CD14-positive monocyte (primary cell): ENCODE data around the gene KIR3DL1. TPM values are rescaled to one million over a fixed set of nuclear protein-coding genes. Genes with fewer than 3 reads are reported as not detected.
"Not testable (repeated sequence)": the region's sequence is repeated elsewhere in the genome, so short reads cannot be mapped to it uniquely, and the experiment has no call there.

ENCODE experiments used
- DNase-seq, 3 donors: peaks; one replicate each; pipeline ENCODE4 v3.0.0-alpha.2; 2011 to 2022
- H2AFZ ChIP-seq: 2 replicates; pipeline ENCODE4 v1.6.0; 2012; ENCODE audit warnings: mild to moderate bottlenecking, low read depth, low read length, inconsistent platforms; ENCODE audit not compliant: insufficient read depth, poor library complexity, severe bottlenecking
- H3K27ac ChIP-seq, 2 donors: 1 replicate in 1 of 2; 2 replicates in 1 of 2; pipeline ENCODE4 v1.5.1; 2012 to 2013; ENCODE audit warnings: low read length in 2 of 2, control low read depth in 1 of 2, inconsistent platforms in 1 of 2, low read depth in 1 of 2, mild to moderate bottlenecking in 1 of 2
- H3K27me3 ChIP-seq, 2 donors: one replicate each; pipeline versions ENCODE4 v1.6.0 to v1.6.1; 2011 to 2013; ENCODE audit warnings: low read length in 2 of 2; ENCODE audit not compliant: control insufficient read depth in 2 of 2, insufficient read depth in 2 of 2
- H3K36me3 ChIP-seq, 2 donors: replicated peaks in 1 of 2; 1 replicate in 1 of 2; 2 replicates in 1 of 2; pipeline versions ENCODE4 v1.5.1 to v1.6.1; 2012 to 2013; ENCODE audit warnings: low read length in 2 of 2, control low read depth in 1 of 2, inconsistent platforms in 1 of 2, mild to moderate bottlenecking in 1 of 2; ENCODE audit not compliant: insufficient read depth in 2 of 2, control insufficient read depth in 1 of 2
- H3K4me1 ChIP-seq, 2 donors: 1 replicate in 1 of 2; 2 replicates in 1 of 2; pipeline versions ENCODE4 v1.5.1 to v1.6.1; 2012 to 2013; ENCODE audit warnings: low read length in 2 of 2, control low read depth in 1 of 2, inconsistent platforms in 1 of 2, mild to moderate bottlenecking in 1 of 2, moderate library complexity in 1 of 2; ENCODE audit not compliant: insufficient read depth in 2 of 2, control insufficient read depth in 1 of 2
- H3K4me2 ChIP-seq: replicated peaks from 2 replicates; pipeline ENCODE3; 2012; ENCODE audit warnings: low read length, moderate library complexity, mild to moderate bottlenecking; ENCODE audit not compliant: poor library complexity, severe bottlenecking; ENCODE audit errors: extremely low read depth
- H3K4me3 ChIP-seq, 3 experiments: fragments of 200-600 bp in 1 of 3; sonication (generic) in 1 of 3; replicated peaks in 1 of 3; 1 replicate in 2 of 3; 2 replicates in 1 of 3; pipeline ENCODE4 v1.5.1; 2011 to 2013; ENCODE audit warnings: low read length in 3 of 3, mild to moderate bottlenecking in 3 of 3, control low read depth in 2 of 3, low read depth in 2 of 3, inconsistent platforms in 1 of 3, moderate library complexity in 1 of 3
- H3K79me2 ChIP-seq: 2 replicates; pipeline ENCODE4 v1.6.0; 2012; ENCODE audit warnings: mild to moderate bottlenecking, control low read depth, inconsistent platforms, low read length, moderate library complexity; ENCODE audit not compliant: insufficient read depth
- H3K9ac ChIP-seq: 2 replicates; pipeline ENCODE4 v1.6.0; 2017; ENCODE audit warnings: low read length, mild to moderate bottlenecking; ENCODE audit not compliant: insufficient read depth, poor library complexity, severe bottlenecking
- H3K9me3 ChIP-seq, 2 donors: replicated peaks in 1 of 2; 1 replicate in 1 of 2; 2 replicates in 1 of 2; pipeline versions ENCODE4 v1.5.1 to v1.6.1; 2012 to 2013; ENCODE audit warnings: low read length in 2 of 2, control low read depth in 1 of 2; ENCODE audit not compliant: control insufficient read depth in 1 of 2, insufficient read depth in 1 of 2
- H4K20me1 ChIP-seq: 2 replicates; pipeline ENCODE4 v1.6.0; 2012; ENCODE audit warnings: mild to moderate bottlenecking, low read length, control low read depth, moderate library complexity; ENCODE audit not compliant: insufficient read depth
- H3K27ac Mint-ChIP-seq, 7 donors: one replicate each; pipeline ENCODE4 v1.8.0; 2020; ENCODE audit warnings: mild to moderate bottlenecking in 7 of 7, mixed read lengths in 7 of 7, moderate library complexity in 6 of 7, inconsistent platforms in 2 of 7
- H3K27me3 Mint-ChIP-seq, 3 donors: one replicate each; pipeline ENCODE4 v1.8.0; 2021 to 2022; ENCODE audit warnings: low read depth in 3 of 3, mild to moderate bottlenecking in 3 of 3, mixed read lengths in 3 of 3, moderate library complexity in 3 of 3, inconsistent platforms in 1 of 3
- H3K36me3 Mint-ChIP-seq, 2 donors: one replicate each; pipeline ENCODE4 v1.8.0; 2020; ENCODE audit warnings: mixed read lengths in 2 of 2, inconsistent platforms in 1 of 2, mild to moderate bottlenecking in 1 of 2
- H3K4me1 Mint-ChIP-seq: one replicate; pipeline ENCODE4 v1.8.0; 2020; ENCODE audit warnings: mild to moderate bottlenecking, mixed read lengths
- H3K4me3 Mint-ChIP-seq, 2 donors: one replicate each; pipeline ENCODE4 v1.8.0; 2020; ENCODE audit warnings: mild to moderate bottlenecking in 2 of 2, mixed read lengths in 2 of 2, moderate library complexity in 1 of 2
- H3K9me3 Mint-ChIP-seq, 7 donors: one replicate each; pipeline ENCODE4 v1.8.0; 2020 to 2022; ENCODE audit warnings: mixed read lengths in 7 of 7, mild to moderate bottlenecking in 6 of 7, moderate library complexity in 6 of 7, inconsistent platforms in 2 of 7
- WGBS: methylation state at CpG from one replicate; pipeline ENCODE4 v1.1.5; 2013; ENCODE audit warnings: missing lambda C conversion rate; ENCODE audit not compliant: insufficient coverage; 5-methylcytosine and 5-hydroxymethylcytosine counted together
- intact Hi-C, 2 donors: fragments of 100-400 bp; cut with micrococcal nuclease; formaldehyde crosslinking; loops; one replicate each; pipeline versions ENCODE4 v1.15.0 to v1.15.1; 2023
- polyA minus RNA-seq: library from RNA; depleted of rRNA, polyadenylated mRNA; stranded (reverse); fragments of >200 nt; gene quantifications from 2 replicates; pipeline ENCODE4 v1.2.3, GENCODE V29; 2012
- polyA plus RNA-seq, 3 donors: library from polyadenylated mRNA; depleted of rRNA in 1 of 3; unstranded in 2 of 3; stranded (reverse) in 1 of 3; fragments of 300-500 nt in 2 of 3; fragments of >200 nt in 1 of 3; fragmentation: Illumina TruSeq in 2 of 3; gene quantifications; 1 replicate in 2 of 3; 2 replicates in 1 of 3; pipeline ENCODE4 v1.2.3, GENCODE V29; 2012 to 2021
- total RNA-seq, 12 experiments: library from RNA in 1 of 12; stranded (reverse) in 1 of 12; fragments of 120-200 nt in 1 of 12; gene quantifications; one replicate each; pipeline ENCODE4 v1.2.4 and lab custom pipeline; 2013 to 2026; ENCODE audit warnings: mixed read lengths in 6 of 12, inconsistent platforms in 1 of 12

Gene KIR3DL1
- total RNA-seq (2013) = not detected
- polyA plus RNA-seq (under 1 TPM in 1 of 3 donors, not detected in 2; 0.15 TPM), polyA minus RNA-seq (not detected in 2 replicates), total RNA-seq (lab: John Stamatoyannopoulos, UW) (0 to 1.4 (median 0.18) reads per million in 11 experiments)

GRCh38 chr19:54816251-54816650, at the start of gene KIR3DL1:
Gene KIR3DL1, plus strand, starts transcription at chr19:54816468.
- H3K4me2 ChIP-seq, H3K9ac ChIP-seq, H3K9me3 ChIP-seq, H3K36me3 ChIP-seq, H3K27me3 ChIP-seq, H3K27ac ChIP-seq, H2AFZ ChIP-seq, H4K20me1 ChIP-seq, DNase-seq, H3K4me1 ChIP-seq, H3K36me3 Mint-ChIP-seq, H3K4me3 ChIP-seq, H3K79me2 ChIP-seq, intact Hi-C loops: not testable (repeated sequence)
- Mint-ChIP-seq H3K27ac (peak within 1 kb of the TSS in 3 of 7 donors; percentile 2 to 72 (median 61)), H3K27me3 (peaks cover 11 to 17% (median 12%) of the 10 kb centered on the region in 3 donors), H3K4me1 (peaks cover 11% of the 10 kb centered on the region), H3K9me3 (peaks cover 7 to 19% (median 12%) of the 10 kb centered on the region in 7 donors), H3K4me3 (peak within 1 kb of the TSS in 1 of 2 donors; percentile 13)
- 83% methylated on average over 11 of the region's 17 CpGs for WGBS

- not testable (repeated sequence) for H3K9me3 ChIP-seq, H3K4me2 ChIP-seq, H3K4me3 ChIP-seq, H3K36me3 Mint-ChIP-seq, H3K79me2 ChIP-seq, H3K4me1 ChIP-seq, H3K36me3 ChIP-seq, H3K4me3 Mint-ChIP-seq, H3K9ac ChIP-seq, H3K27me3 ChIP-seq, H4K20me1 ChIP-seq, H2AFZ ChIP-seq, H3K27ac ChIP-seq, DNase-seq, H3K4me1 Mint-ChIP-seq
- 98% methylated on average over 14 of the region's 15 CpGs for WGBS
- Mint-ChIP-seq H3K27ac (peak within 1 kb of the TSS in 3 of 7 donors; percentile 20 to 52 (median 45)), H3K27me3 (peaks cover 5 to 14% (median 7%) of the 10 kb centered on the region in 3 donors), H3K9me3 (peaks cover 6 to 17% (median 8%) of the 10 kb centered on the region in 7 donors)
- intact Hi-C loops = loop anchor here in 1 of 2 donors (10.0 kb wide), 1 partner anchor 245 kb away; no protein-coding TSS in a partner anchor
Observed at GRCh38 chr19:54769646-54770045, 46.6 kb upstream of the KIR3DL1 start, which contains the start of gene KIR2DL1. Gene KIR2DL1, plus strand, starts transcription at chr19:54769793. Its CDS starts 58 bp downstream, at chr19:54769851.

GRCh38 chr19:54770511-54770910, 45.8 kb upstream of the KIR3DL1 start:
- not testable (repeated sequence) for H2AFZ ChIP-seq, H3K27me3 ChIP-seq, H3K4me3 ChIP-seq, H3K36me3 Mint-ChIP-seq, H3K79me2 ChIP-seq, DNase-seq, H3K27ac ChIP-seq, H3K4me2 ChIP-seq, H3K9ac ChIP-seq, H3K9me3 ChIP-seq, H3K4me1 ChIP-seq, H3K4me1 Mint-ChIP-seq, H3K4me3 Mint-ChIP-seq, H4K20me1 ChIP-seq, H3K36me3 ChIP-seq
- 96% methylated on average over 3 of the region's 4 CpGs for WGBS
- Mint-ChIP-seq H3K27me3 (peaks cover 5 to 18% (median 12%) of the 10 kb centered on the region in 3 donors), H3K9me3 (peaks cover 4 to 13% (median 5%) of the 10 kb centered on the region in 7 donors), H3K27ac (peak overlapping the region in 2 of 7 donors; percentile 20 to 52)
- intact Hi-C loops = loop anchor here in 1 of 2 donors (10.0 kb wide), 1 partner anchor 246 kb away; no protein-coding TSS in a partner anchor

- not testable (repeated sequence) for H3K9ac ChIP-seq, H3K4me1 ChIP-seq, H3K4me1 Mint-ChIP-seq, H3K4me3 ChIP-seq, H3K4me3 Mint-ChIP-seq, H3K27me3 ChIP-seq, H2AFZ ChIP-seq, DNase-seq, H4K20me1 ChIP-seq, H3K79me2 ChIP-seq, H3K36me3 ChIP-seq, H3K9me3 Mint-ChIP-seq, H3K36me3 Mint-ChIP-seq, H3K4me2 ChIP-seq, H3K9me3 ChIP-seq, H3K27ac ChIP-seq
- 90% methylated on average over 6 of the region's 15 CpGs for WGBS
- H3K27me3 Mint-ChIP-seq = peaks cover 5 to 18% (median 12%) of the 10 kb centered on the region in 3 donors
- intact Hi-C loops = loop anchor here in 1 of 2 donors (10.0 kb wide), 1 partner anchor 246 kb away; no protein-coding TSS in a partner anchor
- peak overlapping the region in 1 of 7 donors; percentile 6 for H3K27ac Mint-ChIP-seq
Observed at GRCh38 chr19:54771018-54771960, 45.0 kb upstream of the KIR3DL1 start.
